Right cardiac atrium (tissue), 5 donors: ENCODE data around the gene CAV1. TPM values are rescaled to one million over a fixed set of nuclear protein-coding genes. Genes with fewer than 3 reads are reported as not detected.
A peak's percentile ranks its signal among the peaks of the same experiment; 100 is the strongest.

Experiments
- ATAC-seq, 2 donors: fragments of 200-7000 bp; cut with Tn5 transposase; one replicate each; pipeline versions ENCODE4 v1.8.0 to v1.9.1; 2020; ENCODE audit warnings: moderate library complexity in 2 of 2, mild to moderate bottlenecking in 1 of 2
- DNase-seq, 3 donors: peaks; one replicate each; pipeline ENCODE4 v3.0.0-alpha.2; 2020
- H3K27ac ChIP-seq: one replicate; pipeline ENCODE4 v1.5.1; 2013; ENCODE audit warnings: mild to moderate bottlenecking, low read length, control low read depth, moderate library complexity
- H3K27me3 ChIP-seq: one replicate; pipeline ENCODE4 v1.6.1; 2013; ENCODE audit not compliant: control insufficient read depth, insufficient read depth
- H3K4me1 ChIP-seq: one replicate; pipeline ENCODE4 v1.6.1; 2013; ENCODE audit warnings: low read length; ENCODE audit not compliant: control insufficient read depth, insufficient read depth
- H3K4me3 ChIP-seq: one replicate; pipeline ENCODE4 v1.5.1; 2013; ENCODE audit warnings: low read length, control low read depth
- H3K9me3 ChIP-seq: one replicate; pipeline ENCODE4 v1.6.1; 2013; ENCODE audit warnings: low read length; ENCODE audit not compliant: control insufficient read depth
- WGBS: extraction: QIAGEN DNeasy Blood & Tissue Kit; methylation state at CpG from one replicate; pipeline ENCODE4 v1.1.7; 2013; 5-methylcytosine and 5-hydroxymethylcytosine counted together
- intact Hi-C, 4 donors: fragments of 100-400 bp; cut with DNase I; formaldehyde crosslinking; loops; one replicate each; pipeline versions ENCODE4 v1.11.0 to v1.14.0; 2022 to 2023
- polyA plus RNA-seq: library from polyadenylated mRNA; stranded (reverse); fragments of 200-250 nt; gene quantifications from one replicate; pipeline ENCODE4 v1.2.3, GENCODE V29; 2013
- total RNA-seq, 4 donors: library from RNA; stranded (reverse); fragmentation: NEBNext Ultra II Directional; extraction: Animal tissue kit (Norgen Biotek cat#: 25700); gene quantifications; one replicate each; pipeline ENCODE4 v1.2.1, GENCODE V29; 2021
- donor health status: healthy with polysubstance abuse.
- donor health status: DM: no; HTN: yes; CAD: no.
- donor health status: DM: no; HTN: no; CAD: no.
- donor health status: DM: no; HTN: yes; CAD: no; lungs with severe emphysema.
- donor health status: DM: yes; HTN: yes; CAD: no.

The CAV1 gene
- total and polyA plus RNA-seq, 5 donors, result 269 to 502 (median 357) TPM

GRCh38 chr7:116530107-116530820, 5.4 kb downstream of the CAV1 start:
- peaks cover 13% of the 10 kb centered on the region for H3K4me1 ChIP-seq
- intact Hi-C loops, result no loop called here
- no peaks in the 10 kb centered on the region for H3K9me3 ChIP-seq
- H3K27ac ChIP-seq, result peak overlapping the region; percentile 70
- peak overlapping the region; percentile 62 for H3K4me3 ChIP-seq
- H3K27me3 ChIP-seq, result no peaks in the 10 kb centered on the region
- 37% methylated on average over 3 of the region's 3 CpGs for WGBS
- DNase-seq, result no peak
- ATAC-seq, result no peak

- H3K27me3 ChIP-seq, result no peaks in the 10 kb centered on the region
- peak overlapping the region; percentile 62 for H3K4me3 ChIP-seq
- 71% methylated on average over 3 of the region's 3 CpGs for WGBS
- intact Hi-C loops, result no loop called here
- DNase-seq (no peak), ATAC-seq (no peak)
- H3K9me3 ChIP-seq, result no peaks in the 10 kb centered on the region
- H3K27ac ChIP-seq, result no peak overlapping the region
- peaks cover 13% of the 10 kb centered on the region for H3K4me1 ChIP-seq
Measured at GRCh38 chr7:116532102-116532688, 7.4 kb downstream of the CAV1 start.

GRCh38 chr7:116534790-116535189, 10.0 kb downstream of the CAV1 start:
- ATAC-seq (peak; percentile 44 to 65), DNase-seq (no peak)
- H3K4me1 ChIP-seq, result peaks cover 22% of the 10 kb centered on the region
- H3K27ac ChIP-seq, result peak overlapping the region; percentile 68
- WGBS, result 62% methylated on average over 2 of the region's 2 CpGs
- no peaks in the 10 kb centered on the region for H3K27me3 ChIP-seq
- intact Hi-C loops, result loop anchor here in 1 of 4 donors (2.0 kb wide), 1 partner anchor 44 kb away; no protein-coding TSS in a partner anchor
- H3K9me3 ChIP-seq, result no peaks in the 10 kb centered on the region
- H3K4me3 ChIP-seq, result no peak overlapping the region

- 59% methylated on average over 1 of the region's 1 CpG for WGBS
- DNase-seq, result no peak
- Histone ChIP-seq H3K9me3 (no peaks in the 10 kb centered on the region), H3K4me3 (no peak overlapping the region), H3K27me3 (no peaks in the 10 kb centered on the region), H3K4me1 (peaks cover 23% of the 10 kb centered on the region), H3K27ac (no peak overlapping the region)
- ATAC-seq, result no peak
- intact Hi-C loops, result loop anchor here in 1 of 4 donors (2.0 kb wide), 1 partner anchor 43 kb away; no protein-coding TSS in a partner anchor
Measured at GRCh38 chr7:116535416-116535815, 10.6 kb downstream of the CAV1 start.

GRCh38 chr7:116538138-116538537, 13.3 kb downstream of the CAV1 start:
- DNase-seq (no peak), ATAC-seq (no peak)
- Histone ChIP-seq H3K9me3 (no peaks in the 10 kb centered on the region), H3K27me3 (no peaks in the 10 kb centered on the region), H3K27ac (peak overlapping the region; percentile 82), H3K4me1 (peaks cover 19% of the 10 kb centered on the region), H3K4me3 (no peak overlapping the region)
- intact Hi-C loops, result no loop called here
- 66% methylated on average over 2 of the region's 2 CpGs for WGBS

GRCh38 chr7:116539879-116540278, 15.0 kb downstream of the CAV1 start:
- Histone ChIP-seq H3K4me3 (no peak overlapping the region), H3K4me1 (peaks cover 18% of the 10 kb centered on the region), H3K27me3 (no peaks in the 10 kb centered on the region), H3K9me3 (no peaks in the 10 kb centered on the region), H3K27ac (peak overlapping the region; percentile 46)
- 61% methylated on average over 3 of the region's 3 CpGs for WGBS
- intact Hi-C loops, result no loop called here
- no peak for ATAC-seq
- DNase-seq, result no peak

GRCh38 chr7:116540743-116541142, 15.9 kb downstream of the CAV1 start:
- Histone ChIP-seq H3K4me1 (peaks cover 20% of the 10 kb centered on the region), H3K9me3 (no peaks in the 10 kb centered on the region), H3K27me3 (no peaks in the 10 kb centered on the region), H3K4me3 (no peak overlapping the region), H3K27ac (no peak overlapping the region)
- DNase-seq (no peak), ATAC-seq (no peak)
- intact Hi-C loops, result no loop called here

- intact Hi-C loops, result no loop called here
- Histone ChIP-seq H3K27ac (peak overlapping the region; percentile 72), H3K9me3 (no peaks in the 10 kb centered on the region), H3K27me3 (no peaks in the 10 kb centered on the region), H3K4me3 (no peak overlapping the region), H3K4me1 (peaks cover 24% of the 10 kb centered on the region)
- DNase-seq, result no peak
- no peak for ATAC-seq
- WGBS, result 57% methylated on average over 3 of the region's 3 CpGs
Measured at GRCh38 chr7:116541951-116542350, 17.1 kb downstream of the CAV1 start.

- ATAC-seq (no peak), DNase-seq (no peak)
- peak overlapping the region; percentile 89 for H3K27ac ChIP-seq
- no peaks in the 10 kb centered on the region for H3K27me3 ChIP-seq
- H3K4me1 ChIP-seq, result peaks cover 21% of the 10 kb centered on the region
- WGBS, result 65% methylated on average over 2 of the region's 2 CpGs
- intact Hi-C loops, result no loop called here
- H3K4me3 ChIP-seq, result no peak overlapping the region
- no peaks in the 10 kb centered on the region for H3K9me3 ChIP-seq
Measured at GRCh38 chr7:116542618-116543017, 17.8 kb downstream of the CAV1 start.

GRCh38 chr7:116543664-116544063, 18.8 kb downstream of the CAV1 start:
- WGBS, result 59% methylated on average over 2 of the region's 2 CpGs
- DNase-seq, result no peak
- no peak overlapping the region for H3K4me3 ChIP-seq
- H3K27ac ChIP-seq, result no peak overlapping the region
- peaks cover 18% of the 10 kb centered on the region for H3K4me1 ChIP-seq
- intact Hi-C loops, result no loop called here
- no peaks in the 10 kb centered on the region for H3K27me3 ChIP-seq
- ATAC-seq, result no peak
- no peaks in the 10 kb centered on the region for H3K9me3 ChIP-seq

- DNase-seq (no peak), ATAC-seq (no peak)
- no peak overlapping the region for H3K4me3 ChIP-seq
- WGBS, result 65% methylated on average over 1 of the region's 1 CpG
- H3K4me1 ChIP-seq, result peaks cover 18% of the 10 kb centered on the region
- H3K27ac ChIP-seq, result no peak overlapping the region
- no peaks in the 10 kb centered on the region for H3K27me3 ChIP-seq
- no peaks in the 10 kb centered on the region for H3K9me3 ChIP-seq
- intact Hi-C loops, result no loop called here
Measured at GRCh38 chr7:116544487-116544886, 19.7 kb downstream of the CAV1 start.
